H4 (cell line): Measurements from ENCODE around the gene TARBP1. TPM values are rescaled to one million over a fixed set of nuclear protein-coding genes. Genes with fewer than 3 reads are reported as not detected.
"Not testable (repeated sequence)": the region's sequence is repeated elsewhere in the genome, so short reads cannot be mapped to it uniquely, and the experiment has no call there.

Experiments used
- DNase-seq: peaks from one replicate; pipeline ENCODE4 v3.0.0-alpha.2; 2015; ENCODE audit warnings: low spot score
- total RNA-seq: library from RNA; depleted of rRNA; stranded (reverse); fragments of >200 nt; shearing (Covaris generic); gene quantifications from 2 replicates; pipeline ENCODE4 v1.2.3, GENCODE V29; 2014; rRNA removed

The TARBP1 gene, protein sequence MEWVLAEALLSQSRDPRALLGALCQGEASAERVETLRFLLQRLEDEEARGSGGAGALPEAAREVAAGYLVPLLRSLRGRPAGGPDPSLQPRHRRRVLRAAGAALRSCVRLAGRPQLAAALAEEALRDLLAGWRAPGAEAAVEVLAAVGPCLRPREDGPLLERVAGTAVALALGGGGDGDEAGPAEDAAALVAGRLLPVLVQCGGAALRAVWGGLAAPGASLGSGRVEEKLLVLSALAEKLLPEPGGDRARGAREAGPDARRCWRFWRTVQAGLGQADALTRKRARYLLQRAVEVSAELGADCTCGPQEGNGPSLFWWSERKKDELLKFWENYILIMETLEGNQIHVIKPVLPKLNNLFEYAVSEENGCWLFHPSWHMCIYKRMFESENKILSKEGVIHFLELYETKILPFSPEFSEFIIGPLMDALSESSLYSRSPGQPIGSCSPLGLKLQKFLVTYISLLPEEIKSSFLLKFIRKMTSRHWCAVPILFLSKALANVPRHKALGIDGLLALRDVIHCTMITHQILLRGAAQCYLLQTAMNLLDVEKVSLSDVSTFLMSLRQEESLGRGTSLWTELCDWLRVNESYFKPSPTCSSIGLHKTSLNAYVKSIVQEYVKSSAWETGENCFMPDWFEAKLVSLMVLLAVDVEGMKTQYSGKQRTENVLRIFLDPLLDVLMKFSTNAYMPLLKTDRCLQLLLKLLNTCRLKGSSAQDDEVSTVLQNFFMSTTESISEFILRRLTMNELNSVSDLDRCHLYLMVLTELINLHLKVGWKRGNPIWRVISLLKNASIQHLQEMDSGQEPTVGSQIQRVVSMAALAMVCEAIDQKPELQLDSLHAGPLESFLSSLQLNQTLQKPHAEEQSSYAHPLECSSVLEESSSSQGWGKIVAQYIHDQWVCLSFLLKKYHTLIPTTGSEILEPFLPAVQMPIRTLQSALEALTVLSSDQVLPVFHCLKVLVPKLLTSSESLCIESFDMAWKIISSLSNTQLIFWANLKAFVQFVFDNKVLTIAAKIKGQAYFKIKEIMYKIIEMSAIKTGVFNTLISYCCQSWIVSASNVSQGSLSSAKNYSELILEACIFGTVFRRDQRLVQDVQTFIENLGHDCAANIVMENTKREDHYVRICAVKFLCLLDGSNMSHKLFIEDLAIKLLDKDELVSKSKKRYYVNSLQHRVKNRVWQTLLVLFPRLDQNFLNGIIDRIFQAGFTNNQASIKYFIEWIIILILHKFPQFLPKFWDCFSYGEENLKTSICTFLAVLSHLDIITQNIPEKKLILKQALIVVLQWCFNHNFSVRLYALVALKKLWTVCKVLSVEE (N-terminal part only)
- total RNA-seq = 14.7 and 16.7 TPM in 2 replicates

DNA sequence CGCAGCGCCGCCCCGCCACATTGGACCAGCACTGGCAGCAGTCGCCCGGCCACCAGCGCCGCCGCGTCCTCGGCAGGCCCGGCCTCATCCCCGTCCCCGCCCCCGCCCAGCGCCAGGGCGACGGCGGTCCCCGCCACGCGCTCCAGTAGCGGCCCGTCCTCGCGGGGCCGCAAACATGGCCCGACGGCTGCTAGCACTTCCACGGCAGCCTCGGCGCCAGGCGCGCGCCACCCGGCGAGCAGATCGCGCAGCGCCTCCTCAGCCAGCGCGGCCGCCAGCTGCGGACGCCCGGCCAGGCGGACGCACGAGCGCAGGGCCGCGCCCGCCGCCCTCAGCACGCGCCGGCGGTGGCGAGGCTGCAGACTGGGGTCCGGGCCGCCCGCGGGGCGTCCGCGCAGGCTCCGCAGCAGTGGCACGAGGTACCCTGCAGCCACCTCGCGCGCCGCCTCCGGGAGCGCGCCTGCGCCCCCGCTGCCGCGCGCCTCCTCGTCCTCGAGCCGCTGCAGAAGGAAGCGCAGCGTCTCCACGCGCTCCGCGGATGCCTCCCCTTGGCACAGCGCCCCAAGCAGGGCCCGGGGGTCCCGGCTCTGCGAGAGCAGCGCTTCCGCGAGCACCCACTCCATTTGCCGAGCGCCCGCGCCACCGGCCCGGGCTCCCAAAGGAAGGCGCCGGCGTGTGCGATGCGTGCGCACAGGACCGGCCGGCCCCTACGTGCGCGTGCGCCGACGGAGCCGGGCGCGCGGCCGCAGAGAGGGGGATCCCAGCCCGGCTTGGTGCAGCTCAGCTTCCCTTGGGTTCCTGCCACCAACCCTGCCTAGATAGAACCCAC, at the start of gene TARBP1:
TARBP1 (minus strand) TSS at position 699 of the 829 bp plus-strand sequence; CDS start at position 623, 76 bp downstream.
- peak; percentile 52 for DNase-seq

DNA sequence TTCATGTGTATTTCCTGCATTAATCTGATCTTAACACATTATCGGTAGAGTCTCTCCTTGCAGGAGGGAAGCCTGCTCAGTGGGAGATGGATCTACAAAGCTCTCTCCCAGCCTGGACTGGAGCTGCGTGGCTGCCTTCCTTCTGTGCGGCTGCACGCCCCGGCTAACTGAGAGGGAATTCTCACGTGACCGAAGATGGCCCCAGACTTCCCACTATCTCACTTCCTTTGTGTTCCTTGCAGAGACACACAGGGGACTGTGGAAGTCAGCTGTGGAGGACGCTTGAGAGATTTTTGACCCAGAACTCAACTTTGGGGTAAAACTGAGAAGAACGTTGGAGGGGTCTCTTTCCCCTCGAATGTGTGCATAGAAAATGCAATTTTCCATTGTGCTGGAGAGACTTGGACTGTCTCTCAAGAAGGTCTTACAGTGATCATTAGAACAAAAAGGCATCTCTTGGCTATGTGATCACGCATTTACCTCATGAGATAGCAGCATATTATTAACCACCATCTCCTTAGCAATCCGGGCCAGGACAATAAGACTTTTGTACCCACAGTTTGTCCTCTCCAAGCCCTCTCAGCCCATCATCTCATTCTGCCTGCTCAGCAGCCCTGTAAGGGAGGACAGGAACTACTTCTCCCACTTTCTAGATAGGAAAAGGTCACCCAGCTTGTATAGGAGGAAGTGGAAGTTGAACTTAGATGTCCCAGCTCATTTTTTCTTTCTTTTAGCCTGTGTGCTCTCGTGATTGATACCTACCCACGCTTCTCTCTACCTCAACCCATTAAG, 49.3 kb upstream of the TARBP1 start:
- no peak for DNase-seq

DNA sequence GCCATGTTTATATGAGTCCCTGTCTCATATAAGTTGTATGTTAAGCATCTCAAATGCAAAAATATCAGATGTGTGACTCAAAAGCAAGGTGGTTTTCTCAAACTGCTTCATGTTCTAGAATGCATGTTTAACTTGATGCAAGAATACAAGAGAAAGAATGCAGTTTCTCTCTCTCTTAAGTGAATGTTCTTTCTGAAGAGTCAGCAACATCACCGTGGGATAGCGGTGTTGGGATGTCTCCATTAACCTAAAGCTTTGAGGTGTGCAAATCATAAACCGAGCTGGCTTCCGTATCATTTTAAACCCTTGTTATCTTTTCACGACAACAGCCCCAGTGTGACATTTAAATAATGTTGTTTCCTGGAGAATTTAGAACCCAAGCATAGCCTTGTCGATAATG, 48.4 kb upstream of the TARBP1 start:
- DNase-seq = no peak

DNA sequence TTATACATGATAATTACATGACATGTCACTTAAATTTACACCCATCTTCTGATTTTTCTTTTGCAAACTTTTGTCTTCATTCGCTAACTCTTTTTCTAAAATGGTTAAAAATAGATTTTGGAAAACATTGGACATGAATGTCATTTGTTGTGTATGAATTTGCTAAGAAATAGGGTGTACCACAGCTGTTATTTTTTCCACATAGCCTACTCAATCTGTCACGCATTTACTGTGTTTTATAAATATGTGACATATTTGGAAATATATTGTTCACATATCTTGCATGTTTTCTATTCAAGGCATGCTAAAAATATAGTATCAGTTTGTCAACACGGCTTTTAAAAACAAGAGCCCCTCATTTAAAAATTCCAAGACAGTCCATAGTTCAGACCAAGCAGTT, 47.9 kb upstream of the TARBP1 start:
- no peak for DNase-seq

DNA sequence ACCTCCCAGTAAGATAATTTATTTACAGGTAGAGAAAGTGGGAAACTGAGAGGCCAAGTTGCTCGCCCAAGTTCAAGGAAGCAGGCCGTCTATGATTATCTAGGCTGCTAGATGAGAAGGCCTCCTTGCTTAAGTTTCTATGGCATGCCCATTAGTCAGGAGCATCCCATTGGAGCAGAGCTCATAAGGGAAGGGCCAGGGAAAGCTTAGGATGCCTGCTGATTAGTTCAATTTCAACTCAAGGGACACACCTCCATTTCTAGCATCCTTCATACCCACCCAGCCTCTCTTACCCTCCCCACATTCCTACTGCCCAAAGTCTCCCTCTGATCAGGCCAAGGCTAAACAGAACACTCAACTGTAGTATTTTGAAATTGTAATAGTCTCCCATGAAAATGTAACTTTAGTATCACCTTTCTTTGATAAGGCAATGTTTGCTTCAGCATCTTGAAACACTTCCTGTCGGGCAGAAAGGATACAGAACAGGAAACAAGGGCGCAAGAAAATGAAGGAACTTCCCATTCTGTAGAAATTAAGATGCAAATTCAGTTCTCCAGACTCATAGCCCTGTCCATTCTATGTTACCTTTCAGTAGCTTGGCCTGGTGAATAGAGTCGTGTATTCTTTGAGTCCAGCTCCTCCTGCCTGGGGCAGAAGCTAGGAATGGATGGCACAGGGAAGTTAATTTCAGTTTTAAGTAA, 46.3 kb upstream of the TARBP1 start:
- DNase-seq = no peak

DNA sequence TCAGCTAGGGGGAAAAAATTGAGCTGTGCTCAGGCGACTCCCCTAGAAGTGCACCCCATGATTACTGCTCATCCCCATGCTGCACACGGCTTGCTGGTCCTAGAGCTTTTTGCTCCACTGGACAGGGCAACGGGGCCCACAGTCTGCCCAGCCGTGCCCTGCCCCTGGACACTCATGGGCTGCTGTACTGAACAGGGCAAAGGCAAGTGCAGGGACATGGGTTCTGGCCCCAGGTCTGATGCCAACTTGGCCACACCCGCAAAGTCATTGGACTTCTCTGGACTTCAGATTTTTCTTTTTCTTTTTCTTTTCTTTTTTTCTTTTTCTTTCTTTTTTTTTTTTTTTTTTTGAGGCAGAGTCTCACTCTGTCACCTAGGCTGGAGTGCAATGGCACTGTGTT, 42.9 kb upstream of the TARBP1 start:
- no peak for DNase-seq

DNA sequence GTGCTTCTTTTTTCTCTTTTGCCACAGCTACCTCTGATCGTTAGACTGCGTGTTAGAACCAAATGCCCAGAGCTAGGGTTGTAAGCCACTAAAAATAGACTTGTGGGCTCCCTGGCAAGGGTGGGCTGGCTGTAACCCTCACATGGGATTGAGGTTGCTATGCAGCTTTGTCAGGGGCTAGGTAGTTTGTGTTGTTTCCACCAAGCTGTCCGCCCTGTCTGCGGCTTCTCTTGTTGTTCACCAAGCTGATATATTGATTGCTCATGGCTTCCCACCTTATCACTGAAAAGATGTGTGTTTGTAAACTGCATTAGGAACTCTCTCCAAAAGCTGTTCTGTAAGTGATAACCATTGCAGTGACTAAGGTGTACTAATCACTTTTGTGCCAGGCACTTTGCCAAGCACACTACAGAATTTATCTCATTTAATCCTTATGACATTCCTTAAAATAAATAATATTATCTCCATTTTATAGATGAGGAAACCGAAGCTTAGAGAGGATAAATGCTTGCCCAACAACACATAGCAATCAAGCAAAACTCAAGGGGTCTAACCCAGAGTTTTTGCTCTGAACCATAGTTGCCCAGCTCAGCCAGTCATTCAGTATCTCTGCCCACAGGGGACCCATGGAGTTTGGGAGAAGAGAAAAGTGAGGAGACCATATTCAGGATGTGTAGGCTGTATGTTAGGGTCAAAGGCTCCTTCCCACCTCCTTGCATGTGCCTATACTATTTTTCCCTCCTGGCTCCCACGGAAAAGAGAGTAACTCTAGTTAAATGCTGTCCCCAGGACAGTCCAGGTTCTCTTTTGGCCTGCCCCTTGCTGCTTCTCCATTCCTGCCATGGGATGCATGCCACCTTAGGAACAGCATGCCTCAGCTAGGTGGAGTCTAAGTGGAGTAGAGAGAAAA, 42.2 kb upstream of the TARBP1 start:
- no peak for DNase-seq

DNA sequence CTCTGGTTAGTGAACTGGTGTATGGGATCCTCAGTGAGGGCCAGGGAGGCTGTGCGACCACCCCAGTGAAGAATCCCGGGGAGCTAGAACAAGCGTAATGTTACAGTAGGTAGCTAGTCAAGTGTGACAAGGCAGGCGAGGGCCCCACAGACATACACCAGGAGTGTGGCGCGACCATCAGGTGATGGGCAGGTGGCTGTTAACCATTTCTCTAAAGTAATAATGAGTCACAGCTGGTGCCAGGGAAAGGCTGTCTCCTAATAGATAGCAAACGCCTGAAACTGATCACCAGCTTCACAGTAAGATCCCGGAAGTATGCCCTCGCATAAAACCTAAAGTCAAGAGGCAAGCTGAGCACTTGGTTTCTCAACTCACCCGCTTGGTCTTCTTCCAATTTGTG, 40.5 kb upstream of the TARBP1 start:
- DNase-seq = no peak

DNA sequence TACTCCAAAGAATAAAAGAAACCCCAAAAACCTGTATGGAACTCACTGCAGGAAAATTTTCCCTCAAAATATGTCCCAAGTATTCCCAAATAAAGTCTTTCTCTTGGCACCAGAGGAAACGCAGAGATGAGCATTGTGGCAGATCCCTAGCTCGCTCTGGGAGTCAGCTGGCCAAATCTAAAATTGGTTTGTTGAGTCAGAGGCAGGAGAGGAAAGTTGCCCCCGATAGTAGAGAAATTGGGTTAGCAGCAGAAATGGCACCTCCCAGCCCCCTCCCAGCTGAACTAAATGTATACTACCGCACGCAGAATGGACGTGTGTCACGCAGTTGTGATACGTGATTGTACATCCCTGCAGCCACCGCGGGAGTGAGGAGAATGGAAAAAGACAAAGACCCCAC, 39.9 kb upstream of the TARBP1 start:
- no peak for DNase-seq

DNA sequence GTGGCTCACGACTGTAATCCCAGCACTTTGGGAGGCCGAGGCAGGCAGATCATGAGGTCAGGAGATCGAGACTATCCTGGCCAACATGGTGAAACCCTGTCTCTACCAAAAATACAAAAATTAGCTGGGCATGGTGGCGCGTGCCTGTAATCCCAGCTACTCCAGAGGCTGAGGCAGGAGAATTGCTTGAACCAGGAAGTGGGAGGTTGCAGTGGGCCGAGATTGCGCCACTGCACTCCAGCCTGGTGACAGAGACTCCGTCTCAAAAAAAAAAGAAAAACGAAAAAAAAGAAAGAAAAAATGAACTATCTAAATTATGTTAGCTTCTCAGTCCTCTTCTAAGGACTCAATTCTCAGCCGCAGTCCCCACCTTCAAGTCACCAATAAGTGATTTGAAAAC, 39.1 kb upstream of the TARBP1 start:
- not testable (repeated sequence) for DNase-seq

DNA sequence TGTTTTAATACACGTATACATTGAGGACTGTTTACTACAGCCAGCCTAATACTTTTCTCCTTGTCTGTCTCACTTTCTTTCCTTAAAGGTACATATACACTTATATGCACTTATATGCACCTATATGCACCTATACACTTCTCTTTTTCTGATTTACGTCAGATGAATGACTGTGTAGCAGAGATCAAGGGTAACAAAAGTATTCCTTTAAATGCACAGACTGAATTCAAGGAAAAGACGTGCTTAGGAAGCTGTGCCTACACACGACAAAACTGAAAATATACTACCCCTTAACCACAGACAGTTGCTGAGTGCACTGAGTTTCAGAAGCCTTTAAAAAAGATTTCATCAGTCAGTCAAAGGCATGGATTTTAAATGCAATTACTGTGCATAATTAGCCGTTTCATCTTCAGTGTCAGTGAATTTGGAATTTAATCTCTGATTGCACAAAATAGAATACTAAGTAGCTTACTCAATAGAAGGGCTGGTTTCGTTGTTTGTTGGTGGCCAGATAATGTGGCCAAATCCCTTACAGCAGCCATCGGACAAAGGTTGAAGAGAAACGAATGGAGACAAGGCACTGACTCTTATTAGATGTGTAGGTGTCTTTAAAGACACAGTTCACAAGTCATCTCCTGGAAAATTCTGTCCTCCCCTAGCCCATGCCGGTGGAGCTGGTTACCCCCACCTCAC, 38.3 kb upstream of the TARBP1 start:
- DNase-seq = no peak

DNA sequence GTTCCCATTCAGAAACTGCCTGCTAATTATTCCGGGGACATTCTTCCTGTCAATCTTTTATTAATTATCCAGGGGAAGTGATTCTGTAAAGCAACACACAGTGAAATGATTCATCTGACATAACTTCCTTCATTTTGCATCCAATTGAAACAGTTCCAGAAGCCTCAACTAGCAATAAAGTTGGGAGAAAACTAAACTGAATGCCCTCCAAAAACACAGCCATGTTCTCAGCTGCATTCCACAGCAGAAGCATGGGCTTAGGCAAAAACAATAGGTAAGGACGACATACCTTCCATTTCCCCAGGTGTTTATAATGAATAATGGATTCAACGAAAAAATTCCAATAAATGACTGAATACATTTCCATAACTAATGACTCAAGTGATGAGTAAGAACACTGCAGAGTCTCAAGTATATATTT, 36.9 kb upstream of the TARBP1 start:
- no peak for DNase-seq

DNA sequence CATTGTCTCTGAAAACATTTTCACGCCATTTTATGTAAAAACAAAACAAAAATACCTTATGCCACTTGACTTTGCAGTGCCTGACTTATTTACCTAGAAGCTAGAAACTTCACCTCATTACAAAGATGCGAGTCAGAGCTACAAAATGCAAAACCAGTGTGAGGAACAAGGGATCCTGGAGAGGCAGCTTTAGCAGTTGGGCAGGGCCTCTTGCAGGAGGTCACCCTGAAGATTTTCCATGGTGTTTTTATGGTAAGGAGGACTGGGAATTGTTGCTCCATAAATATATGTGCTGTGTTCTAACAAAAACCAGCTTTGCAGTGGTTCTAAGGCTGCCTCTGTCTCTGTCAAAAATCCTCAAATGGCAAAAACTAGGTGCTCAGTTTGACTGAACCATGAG, 36.4 kb upstream of the TARBP1 start:
- no peak for DNase-seq

DNA sequence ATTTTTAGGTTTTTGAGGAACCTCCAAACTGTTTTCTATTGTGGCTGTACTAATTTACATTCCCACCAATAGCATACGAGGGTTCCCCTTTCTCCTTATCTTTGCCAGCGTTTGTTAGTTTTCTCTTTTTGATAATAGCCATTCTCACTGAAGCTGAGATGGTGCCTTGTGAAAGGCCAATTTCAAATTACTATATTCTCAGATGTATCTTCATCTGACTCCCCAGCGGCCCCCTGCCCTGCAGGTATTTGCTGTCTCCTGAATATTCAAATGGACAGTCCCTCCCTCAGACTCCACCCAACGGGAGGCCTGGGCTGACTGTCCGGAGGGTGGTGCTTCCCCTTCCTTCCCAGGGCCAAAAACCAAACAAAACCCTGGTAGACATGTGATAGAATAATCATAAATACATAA, 33.5 kb upstream of the TARBP1 start:
- no peak for DNase-seq

DNA sequence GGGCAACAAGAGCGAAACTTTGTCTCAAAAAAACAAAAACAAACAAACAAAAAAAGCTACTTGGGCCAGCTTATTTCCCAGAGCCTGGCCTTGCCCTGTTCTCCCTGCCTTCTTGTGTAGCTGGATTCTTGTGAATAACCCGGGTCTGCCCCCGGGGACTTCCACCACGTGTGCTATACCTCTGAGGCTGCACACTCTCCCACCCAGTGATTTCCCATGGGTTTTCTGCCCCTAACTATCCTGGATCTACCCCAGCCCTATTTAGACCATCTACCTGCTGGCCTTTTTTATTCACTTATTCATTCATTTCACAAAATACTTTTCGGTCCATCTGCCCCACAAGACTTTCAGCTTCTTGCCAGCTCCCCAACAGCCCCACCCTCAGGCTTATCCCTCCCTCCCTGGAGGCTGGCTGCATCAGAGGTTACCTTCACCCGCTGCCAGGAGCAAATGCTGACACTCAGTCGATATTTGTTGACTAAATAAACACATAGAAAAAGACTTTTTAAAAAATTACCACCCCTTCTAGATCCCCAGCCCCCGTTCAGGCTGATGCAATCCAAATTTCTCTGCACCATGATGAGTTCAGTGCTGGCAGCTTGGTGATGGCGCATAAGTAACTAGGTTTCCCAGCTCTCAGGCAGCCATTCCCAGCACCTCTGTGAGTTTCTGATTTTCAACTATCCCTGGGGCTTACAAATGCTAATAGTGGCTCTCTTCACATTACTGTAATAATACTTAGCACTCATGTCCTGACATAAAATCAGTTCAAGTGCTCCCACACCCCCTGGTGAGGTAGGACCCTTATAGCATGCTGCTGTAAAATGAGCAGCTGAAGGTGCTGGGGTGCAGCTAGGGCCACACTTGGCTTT, 30.7 kb upstream of the TARBP1 start:
- DNase-seq = peak; percentile 29

DNA sequence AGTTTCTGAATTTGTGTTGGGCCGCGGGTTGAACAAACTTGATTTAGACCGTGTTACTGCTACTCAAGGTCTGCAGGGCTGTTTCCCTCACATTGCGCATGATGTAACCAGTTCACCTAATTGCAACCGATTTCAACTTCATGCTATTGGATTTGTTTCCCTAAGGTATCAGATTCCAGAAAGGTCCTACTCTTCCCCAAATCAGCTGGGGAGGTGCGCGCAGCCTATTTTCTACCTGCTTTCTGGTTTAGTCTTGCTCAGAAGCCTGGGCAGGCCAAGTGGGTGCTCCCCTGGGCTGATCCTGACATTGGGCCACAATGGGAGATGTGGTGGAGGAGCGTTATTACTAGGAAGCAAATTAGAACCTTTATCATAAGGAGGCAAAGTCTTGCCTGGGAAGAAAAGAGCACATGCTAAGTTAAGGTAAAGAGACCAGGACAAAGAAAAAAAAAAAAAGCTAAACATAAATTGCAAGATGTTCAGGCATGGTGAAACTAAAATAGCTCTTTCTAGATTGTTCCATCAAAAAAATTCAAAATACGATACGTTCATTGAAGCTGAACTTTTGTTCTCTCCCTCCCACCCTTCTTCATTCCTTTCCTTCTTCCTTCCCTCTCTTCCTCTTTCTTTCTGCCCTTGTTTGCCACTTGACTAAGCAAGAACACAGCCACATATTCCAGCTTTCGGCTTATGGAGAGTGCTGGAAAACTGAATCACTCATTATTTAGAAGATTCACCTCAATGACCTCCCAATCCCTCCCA, 28.8 kb upstream of the TARBP1 start:
- no peak for DNase-seq
